CD4-positive, CD25-positive, alpha-beta regulatory T cell (primary cell): ENCODE measurements around the gene ANXA4. TPM values are rescaled to one million over a fixed set of nuclear protein-coding genes. Genes with fewer than 3 reads are reported as not detected.
A peak's percentile ranks its signal among the peaks of the same experiment; 100 is the strongest.
"Not testable (repeated sequence)": the region's sequence is repeated elsewhere in the genome, so short reads cannot be mapped to it uniquely, and the experiment has no call there.

ENCODE experiments used
- ATAC-seq, 2 donors: fragments of 150-1000 bp; cut with Tn5 transposase; one replicate each; pipeline ENCODE4 v1.10.0; 2021; ENCODE audit warnings: low read depth in 2 of 2, moderate number of reproducible peaks in 2 of 2, moderate library complexity in 1 of 2
- DNase-seq, 3 donors: peaks; one replicate each; pipeline versions ENCODE4 v3.0.0 to v3.0.0-alpha.2; 2012 to 2022; ENCODE audit warnings: mixed read lengths in 1 of 3
- H3K27ac ChIP-seq: one replicate; pipeline ENCODE4 v1.7.0; 2013; ENCODE audit warnings: mild to moderate bottlenecking, low read length; ENCODE audit not compliant: insufficient read depth, poor library complexity, severe bottlenecking
- H3K27me3 ChIP-seq: one replicate; pipeline ENCODE4 v1.7.0; 2013; ENCODE audit warnings: low read length; ENCODE audit not compliant: control insufficient read depth, insufficient read depth
- H3K36me3 ChIP-seq: one replicate; pipeline ENCODE4 v1.7.0; 2013; ENCODE audit warnings: mild to moderate bottlenecking, low read length, moderate library complexity; ENCODE audit not compliant: control insufficient read depth, insufficient read depth
- H3K4me1 ChIP-seq: 2 replicates; pipeline ENCODE4 v1.7.0; 2013; ENCODE audit warnings: mild to moderate bottlenecking, low read length; ENCODE audit not compliant: insufficient read depth, control insufficient read depth, poor library complexity, severe bottlenecking
- H3K4me3 ChIP-seq: one replicate; pipeline ENCODE4 v1.7.0; 2013; ENCODE audit warnings: low read depth, mild to moderate bottlenecking, low read length, moderate library complexity
- H3K9me3 ChIP-seq, 2 experiments: 1 replicate in 1 of 2; 2 replicates in 1 of 2; pipeline ENCODE4 v1.7.0; 2013; ENCODE audit warnings: low read length in 2 of 2, mild to moderate bottlenecking in 1 of 2, moderate library complexity in 1 of 2; ENCODE audit not compliant: control insufficient read depth in 2 of 2
- H3K27ac Mint-ChIP-seq, 3 donors: one replicate each; pipeline ENCODE4 v1.8.0; 2020 to 2022; ENCODE audit warnings: mild to moderate bottlenecking in 3 of 3, mixed read lengths in 3 of 3, moderate library complexity in 2 of 3
- H3K27me3 Mint-ChIP-seq: one replicate; pipeline ENCODE4 v1.8.0; 2022; ENCODE audit warnings: mild to moderate bottlenecking, mixed read lengths
- H3K36me3 Mint-ChIP-seq: one replicate; pipeline ENCODE4 v1.8.0; 2020; ENCODE audit warnings: mixed read lengths
- H3K4me1 Mint-ChIP-seq, 4 donors: one replicate each; pipeline ENCODE4 v1.8.0; 2020 to 2022; ENCODE audit warnings: mixed read lengths in 4 of 4, mild to moderate bottlenecking in 1 of 4
- H3K4me3 Mint-ChIP-seq, 4 donors: one replicate each; pipeline ENCODE4 v1.8.0; 2020 to 2022; ENCODE audit warnings: mild to moderate bottlenecking in 4 of 4, mixed read lengths in 4 of 4, moderate library complexity in 3 of 4
- H3K9me3 Mint-ChIP-seq, 7 donors: one replicate each; pipeline ENCODE4 v1.8.0; 2020 to 2022; ENCODE audit warnings: mixed read lengths in 7 of 7, mild to moderate bottlenecking in 3 of 7, moderate library complexity in 2 of 7
- polyA plus RNA-seq, 4 donors: library from polyadenylated mRNA; unstranded; fragments of 300-500 nt; fragmentation: Illumina TruSeq; gene quantifications; one replicate each; pipeline ENCODE4 v1.2.3, GENCODE V29; 2021
- total RNA-seq: library from RNA; stranded (reverse); gene quantifications from one replicate; pipeline ENCODE4 v1.2.3, GENCODE V29; 2022

Gene ANXA4
- total and polyA plus RNA-seq, 5 donors from 2014 or later: 16.5 to 36.8 (median 22.2) TPM

- H3K36me3 ChIP-seq, H3K9me3 ChIP-seq, H3K9me3 Mint-ChIP-seq, DNase-seq, H3K36me3 Mint-ChIP-seq, ATAC-seq, H3K27me3 ChIP-seq, H3K27me3 Mint-ChIP-seq: not testable (repeated sequence)
- H3K4me3 Mint-ChIP-seq: peak overlapping the region in 2 of 4 donors; percentile 34 to 51
- H3K4me1 Mint-ChIP-seq: peaks cover 12 to 29% (median 19%) of the 10 kb centered on the region in 4 donors
- peak overlapping the region in 1 of 3 donors; percentile 52 for H3K27ac Mint-ChIP-seq
- H3K27ac ChIP-seq: peak overlapping the region; percentile 49
- peak overlapping the region; percentile 66 for H3K4me3 ChIP-seq
- peaks cover 19% of the 10 kb centered on the region for H3K4me1 ChIP-seq
These were observed 32.5 kb downstream of the ANXA4 start for GRCh38 chr2:69774258-69774983.

GRCh38 chr2:69774984-69775982 lies 33.3 kb downstream of the ANXA4 start:
- ATAC-seq (peak; percentile 76 to 83), DNase-seq (peak in 2 of 3 donors; percentile 51 to 79)
- Histone ChIP-seq H3K4me3 (peak overlapping the region; percentile 66), H3K9me3 (no peaks in the 10 kb centered on the region), H3K4me1 (peaks cover 19% of the 10 kb centered on the region), H3K27ac (peak overlapping the region; percentile 49), H3K36me3 (no peaks in the 10 kb centered on the region), H3K27me3 (no peaks in the 10 kb centered on the region)
- Mint-ChIP-seq H3K27me3 (no peaks in the 10 kb centered on the region), H3K36me3 (no peaks in the 10 kb centered on the region), H3K4me3 (peak overlapping the region; percentile 34 to 62 (median 50)), H3K27ac (peak overlapping the region in 2 of 3 donors; percentile 49 to 52), H3K9me3 (peaks cover 0 to 5% (median 0%) of the 10 kb centered on the region in 7 donors), H3K4me1 (peaks cover 11 to 30% (median 18%) of the 10 kb centered on the region in 4 donors)

- H3K27me3 Mint-ChIP-seq: no peaks in the 10 kb centered on the region
- Histone ChIP-seq H3K36me3 (no peaks in the 10 kb centered on the region), H3K9me3 (no peaks in the 10 kb centered on the region), H3K4me1 (peaks cover 19% of the 10 kb centered on the region), H3K27me3 (no peaks in the 10 kb centered on the region), H3K4me3 (no peak overlapping the region), H3K27ac (no peak overlapping the region)
- peaks cover 11 to 24% (median 15%) of the 10 kb centered on the region in 4 donors for H3K4me1 Mint-ChIP-seq
- peaks cover 3% of the 10 kb centered on the region for H3K36me3 Mint-ChIP-seq
- no peak overlapping the region for H3K4me3 Mint-ChIP-seq
- no peak for DNase-seq
- H3K9me3 Mint-ChIP-seq: peaks cover 0 to 5% (median 0%) of the 10 kb centered on the region in 7 donors
- ATAC-seq: no peak
- no peak overlapping the region for H3K27ac Mint-ChIP-seq
These were observed 35.2 kb downstream of the ANXA4 start for GRCh38 chr2:69776886-69777785.

GRCh38 chr2:69777786-69778105 lies 35.8 kb downstream of the ANXA4 start:
- no peaks in the 10 kb centered on the region for H3K27me3 Mint-ChIP-seq
- no peak overlapping the region for H3K27ac ChIP-seq
- no peak overlapping the region for H3K4me3 ChIP-seq
- no peak overlapping the region for H3K4me3 Mint-ChIP-seq
- DNase-seq: no peak
- no peaks in the 10 kb centered on the region for H3K9me3 ChIP-seq
- H3K4me1 Mint-ChIP-seq: peaks cover 11 to 24% (median 14%) of the 10 kb centered on the region in 4 donors
- H3K36me3 ChIP-seq: no peaks in the 10 kb centered on the region
- H3K36me3 Mint-ChIP-seq: peaks cover 3% of the 10 kb centered on the region
- H3K4me1 ChIP-seq: peaks cover 19% of the 10 kb centered on the region
- H3K27ac Mint-ChIP-seq: no peak overlapping the region
- H3K27me3 ChIP-seq: no peaks in the 10 kb centered on the region
- no peak for ATAC-seq
- H3K9me3 Mint-ChIP-seq: peaks cover 0 to 5% (median 0%) of the 10 kb centered on the region in 7 donors

- Mint-ChIP-seq H3K4me3 (no peak overlapping the region), H3K36me3 (peaks cover 3% of the 10 kb centered on the region), H3K9me3 (peaks cover 0 to 5% (median 0%) of the 10 kb centered on the region in 7 donors), H3K27ac (peak overlapping the region in 1 of 3 donors; percentile 12), H3K27me3 (no peaks in the 10 kb centered on the region), H3K4me1 (peaks cover 11 to 20% (median 14%) of the 10 kb centered on the region in 4 donors)
- H3K36me3 ChIP-seq: no peaks in the 10 kb centered on the region
- no peaks in the 10 kb centered on the region for H3K27me3 ChIP-seq
- peaks cover 13% of the 10 kb centered on the region for H3K4me1 ChIP-seq
- no peak overlapping the region for H3K4me3 ChIP-seq
- DNase-seq (no peak), ATAC-seq (no peak)
- no peak overlapping the region for H3K27ac ChIP-seq
- H3K9me3 ChIP-seq: no peaks in the 10 kb centered on the region
These were observed 37.5 kb downstream of the ANXA4 start for GRCh38 chr2:69779258-69780001.

GRCh38 chr2:69780921-69781320 lies 39.0 kb downstream of the ANXA4 start:
- DNase-seq: no peak
- Histone ChIP-seq H3K27ac (no peak overlapping the region), H3K4me1 (no peaks in the 10 kb centered on the region), H3K36me3 (no peaks in the 10 kb centered on the region), H3K9me3 (no peaks in the 10 kb centered on the region), H3K4me3 (no peak overlapping the region), H3K27me3 (no peaks in the 10 kb centered on the region)
- peaks cover 7% of the 10 kb centered on the region for H3K36me3 Mint-ChIP-seq
- H3K4me1 Mint-ChIP-seq: peaks cover 0 to 6% (median 4%) of the 10 kb centered on the region in 4 donors
- no peak overlapping the region for H3K4me3 Mint-ChIP-seq
- no peak for ATAC-seq
- no peaks in the 10 kb centered on the region for H3K27me3 Mint-ChIP-seq
- peaks cover 0 to 5% (median 0%) of the 10 kb centered on the region in 7 donors for H3K9me3 Mint-ChIP-seq
- H3K27ac Mint-ChIP-seq: no peak overlapping the region
